GM10266 (cell line): ENCODE measurements around the gene PLD5.
A peak's percentile ranks its signal among the peaks of the same experiment; 100 is the strongest.

ENCODE experiments used
- DNase-seq: peaks from one replicate; pipeline ENCODE4 v3.0.0; 2012; ENCODE audit errors: extremely low spot score
- CTCF ChIP-seq: IDR thresholded peaks from 2 replicates; pipeline ENCODE4 v1.5.1; 2012; ENCODE audit warnings: mild to moderate bottlenecking, low read depth; ENCODE audit not compliant: control insufficient read depth, insufficient read depth; ENCODE audit errors: missing control alignments

PLD5 gene

GRCh38 chr1:242456726-242457269 lies 67.7 kb downstream of the PLD5 start:
- TF ChIP-seq CTCF = no peak

GRCh38 chr1:242455052-242455361 lies 69.5 kb downstream of the PLD5 start:
- TF ChIP-seq CTCF = no peak
- no peak for DNase-seq

More at GRCh38 chr1:242456726-242457269, 67.7 kb downstream of the PLD5 start:
- DNase-seq = no peak

- peak; percentile 24 for DNase-seq
- TF ChIP-seq CTCF = peak; percentile 56
Observed at GRCh38 chr1:242454262-242455051, 70.0 kb downstream of the PLD5 start.

- TF ChIP-seq CTCF = no peak
- DNase-seq = no peak
Observed at GRCh38 chr1:242452573-242452972, 71.9 kb downstream of the PLD5 start.

- no peak for DNase-seq
- TF ChIP-seq CTCF = no peak
Observed at GRCh38 chr1:242449661-242450060, 74.8 kb downstream of the PLD5 start.

- TF ChIP-seq CTCF = no peak
- DNase-seq = no peak
Observed at GRCh38 chr1:242448910-242449645, 75.4 kb downstream of the PLD5 start.

GRCh38 chr1:242447689-242448088 lies 76.8 kb downstream of the PLD5 start:
- DNase-seq = no peak
- TF ChIP-seq CTCF = no peak
